Neuronal stem cell (in vitro differentiated cells): ENCODE data around the gene GSE1.

Source experiments
- DNase-seq: peaks from one replicate; pipeline ENCODE4 v3.0.0-alpha.2; 2013; ENCODE audit warnings: low spot score
- H2AFZ ChIP-seq: one replicate; pipeline ENCODE4 v1.6.1; 2013; ENCODE audit warnings: mild to moderate bottlenecking, low read length, inconsistent platforms
- H2AK5ac ChIP-seq: 2 replicates; pipeline ENCODE4 v1.6.1; 2013; ENCODE audit warnings: low read depth, mild to moderate bottlenecking, inconsistent platforms, low read length, moderate library complexity, mixed read lengths
- H2BK120ac ChIP-seq: 2 replicates; pipeline ENCODE4 v1.6.1; 2013; ENCODE audit warnings: low read depth, mild to moderate bottlenecking, inconsistent platforms, low read length, moderate library complexity, mixed read lengths
- H2BK12ac ChIP-seq: one replicate; pipeline ENCODE4 v1.6.1; 2013; ENCODE audit warnings: low read length, inconsistent platforms
- H2BK15ac ChIP-seq: 2 replicates; pipeline ENCODE4 v1.6.1; 2013; ENCODE audit warnings: mild to moderate bottlenecking, low read length, inconsistent platforms, mixed read lengths
- H2BK5ac ChIP-seq: one replicate; pipeline ENCODE4 v1.6.1; 2013; ENCODE audit warnings: inconsistent platforms, mild to moderate bottlenecking, low read length, moderate library complexity
- H3K14ac ChIP-seq: one replicate; pipeline ENCODE4 v1.6.1; 2013; ENCODE audit warnings: low read length, inconsistent platforms
- H3K18ac ChIP-seq: 2 replicates; pipeline ENCODE4 v1.6.1; 2013; ENCODE audit warnings: low read length, inconsistent platforms
- H3K23ac ChIP-seq: 2 replicates; pipeline ENCODE4 v1.6.1; 2013; ENCODE audit warnings: low read depth, mild to moderate bottlenecking, mixed read lengths, low read length, inconsistent platforms; ENCODE audit not compliant: poor library complexity
- H3K27ac ChIP-seq: replicated peaks from 3 replicates; pipeline ENCODE4 v1.5.1; 2013; ENCODE audit warnings: low read length, inconsistent platforms
- H3K27me3 ChIP-seq, 3 experiments: 2 replicates each; pipeline ENCODE4 v1.6.1; 2013; ENCODE audit warnings: low read length in 3 of 3, mild to moderate bottlenecking in 2 of 3, inconsistent platforms in 1 of 3, low read depth in 1 of 3, mixed read lengths in 1 of 3, moderate library complexity in 1 of 3; ENCODE audit not compliant: control insufficient read depth in 3 of 3, insufficient read depth in 3 of 3
- H3K36me3 ChIP-seq, 2 donors: replicated peaks in 1 of 2; 2 replicates each; pipeline ENCODE4 v1.6.1; 2013; ENCODE audit warnings: low read length in 2 of 2; ENCODE audit not compliant: control insufficient read depth in 2 of 2, insufficient read depth in 2 of 2
- H3K4ac ChIP-seq: 2 replicates; pipeline ENCODE4 v1.6.1; 2013; ENCODE audit warnings: inconsistent platforms, mild to moderate bottlenecking, low read length, moderate library complexity
- H3K4me1 ChIP-seq, 2 donors: 1 replicate in 1 of 2; 2 replicates in 1 of 2; pipeline ENCODE4 v1.6.1; 2013; ENCODE audit warnings: low read length in 2 of 2, low read depth in 1 of 2; ENCODE audit not compliant: control insufficient read depth in 2 of 2, insufficient read depth in 1 of 2
- H3K4me2 ChIP-seq: one replicate; pipeline ENCODE4 v1.6.1; 2013; ENCODE audit warnings: mild to moderate bottlenecking, low read length, inconsistent platforms; ENCODE audit not compliant: insufficient read depth, poor library complexity, severe bottlenecking
- H3K4me3 ChIP-seq, 2 donors: 2 replicates each; pipeline ENCODE4 v1.5.1; 2013; ENCODE audit warnings: low read length in 2 of 2, mild to moderate bottlenecking in 2 of 2, inconsistent platforms in 1 of 2, moderate library complexity in 1 of 2
- H3K79me1 ChIP-seq: one replicate; pipeline ENCODE4 v1.6.1; 2013; ENCODE audit warnings: low read depth, mild to moderate bottlenecking, inconsistent platforms, low read length, moderate library complexity
- H3K9ac ChIP-seq: one replicate; pipeline ENCODE4 v1.6.1; 2013; ENCODE audit warnings: mild to moderate bottlenecking, low read depth, low read length, inconsistent platforms; ENCODE audit not compliant: poor library complexity
- H3K9me3 ChIP-seq, 2 donors: replicated peaks in 1 of 2; 2 replicates each; pipeline versions ENCODE3 to v1.6.1; 2013; ENCODE audit warnings: low read length in 2 of 2, mild to moderate bottlenecking in 2 of 2, inconsistent platforms in 1 of 2, low read depth in 1 of 2, mixed read lengths in 1 of 2, moderate library complexity in 1 of 2; ENCODE audit not compliant: control insufficient read depth in 2 of 2, insufficient read depth in 1 of 2
- H4K8ac ChIP-seq: one replicate; pipeline ENCODE4 v1.6.1; 2013; ENCODE audit warnings: low read depth, mild to moderate bottlenecking, inconsistent platforms, low read length, moderate library complexity
- H4K91ac ChIP-seq: one replicate; pipeline ENCODE4 v1.6.1; 2013; ENCODE audit warnings: low read length, low read depth, mild to moderate bottlenecking, inconsistent platforms; ENCODE audit not compliant: poor library complexity
- WGBS, 2 donors: extraction: QIAGEN DNeasy Blood & Tissue Kit; methylation state at CpG; one replicate each; pipeline ENCODE4 v1.1.7; 2013; ENCODE audit warnings: missing lambda C conversion rate in 2 of 2, mixed read lengths in 1 of 2; ENCODE audit not compliant: insufficient read length in 2 of 2, insufficient replicate concordance in 1 of 2; ENCODE audit errors: extremely low coverage in 2 of 2; 5-methylcytosine and 5-hydroxymethylcytosine counted together

GSE1 gene

GRCh38 chr16:85567935-85568334, 45.2 kb upstream of the GSE1 start:
- no peak overlapping the region for H2AFZ ChIP-seq
- DNase-seq = no peak
- no peak overlapping the region for H3K27ac ChIP-seq
- no peak overlapping the region for H4K8ac ChIP-seq
- H3K14ac ChIP-seq = no peak overlapping the region
- no peak overlapping the region for H3K4ac ChIP-seq
- no peak overlapping the region for H2BK12ac ChIP-seq
- peaks cover 0 to 6% (median 0%) of the 10 kb centered on the region in 3 experiments for H3K27me3 ChIP-seq
- no peak overlapping the region for H2BK5ac ChIP-seq
- H3K4me2 ChIP-seq = no peak overlapping the region
- peak overlapping the region; percentile 98 for H2BK15ac ChIP-seq
- peak overlapping the region; percentile 16 for H3K18ac ChIP-seq
- no peak overlapping the region for H3K23ac ChIP-seq
- no peak overlapping the region for H2BK120ac ChIP-seq
- H2AK5ac ChIP-seq = peak overlapping the region; percentile 96
- H3K4me1 ChIP-seq = peaks cover 26 to 48% of the 10 kb centered on the region in 2 donors
- H3K79me1 ChIP-seq = peaks cover 4% of the 10 kb centered on the region
- H3K4me3 ChIP-seq = no peak overlapping the region
- no CpG with 5 or more reads among the region's 4 CpGs for WGBS, 2 donors
- H4K91ac ChIP-seq = no peak overlapping the region
- H3K36me3 ChIP-seq = peaks cover 0 to 4% of the 10 kb centered on the region in 2 donors
- peaks cover 13 to 15% of the 10 kb centered on the region in 2 donors for H3K9me3 ChIP-seq
- no peak overlapping the region for H3K9ac ChIP-seq

- no peak for DNase-seq
- no peak overlapping the region for H3K4ac ChIP-seq
- peaks cover 0 to 6% (median 0%) of the 10 kb centered on the region in 3 experiments for H3K27me3 ChIP-seq
- no peak overlapping the region for H3K14ac ChIP-seq
- WGBS, 2 donors = no CpG with 5 or more reads among the region's 8 CpGs
- no peak overlapping the region for H2AFZ ChIP-seq
- no peak overlapping the region for H2BK120ac ChIP-seq
- no peak overlapping the region for H2AK5ac ChIP-seq
- no peak overlapping the region for H2BK12ac ChIP-seq
- no peak overlapping the region for H2BK15ac ChIP-seq
- H4K8ac ChIP-seq = no peak overlapping the region
- no peak overlapping the region for H3K23ac ChIP-seq
- H3K36me3 ChIP-seq = peaks cover 0 to 4% of the 10 kb centered on the region in 2 donors
- no peak overlapping the region for H4K91ac ChIP-seq
- H2BK5ac ChIP-seq = peak overlapping the region; percentile 7
- H3K9ac ChIP-seq = no peak overlapping the region
- H3K9me3 ChIP-seq = peaks cover 13 to 15% of the 10 kb centered on the region in 2 donors
- H3K18ac ChIP-seq = no peak overlapping the region
- H3K27ac ChIP-seq = no peak overlapping the region
- no peak overlapping the region for H3K4me2 ChIP-seq
- peaks cover 27 to 44% of the 10 kb centered on the region in 2 donors for H3K4me1 ChIP-seq
- H3K79me1 ChIP-seq = peaks cover 4% of the 10 kb centered on the region
- H3K4me3 ChIP-seq = no peak overlapping the region
Measured at GRCh38 chr16:85568519-85568918, 44.6 kb upstream of the GSE1 start.

- Histone ChIP-seq H4K8ac (no peak overlapping the region), H2BK5ac (peak overlapping the region; percentile 7), H3K14ac (no peak overlapping the region), H3K4ac (no peak overlapping the region), H2BK15ac (no peak overlapping the region), H3K4me1 (peaks cover 30 to 48% of the 10 kb centered on the region in 2 donors), H3K27me3 (peaks cover 0 to 6% (median 0%) of the 10 kb centered on the region in 3 experiments), H2AK5ac (peak overlapping the region; percentile 13), H2AFZ (no peak overlapping the region), H3K4me3 (no peak overlapping the region), H3K9me3 (peaks cover 13 to 15% of the 10 kb centered on the region in 2 donors), H3K18ac (no peak overlapping the region), H3K9ac (no peak overlapping the region), H3K27ac (no peak overlapping the region), H4K91ac (no peak overlapping the region), H2BK12ac (no peak overlapping the region), H3K79me1 (peaks cover 4% of the 10 kb centered on the region), H3K4me2 (no peak overlapping the region), H2BK120ac (no peak overlapping the region), H3K36me3 (peaks cover 0 to 4% of the 10 kb centered on the region in 2 donors), H3K23ac (no peak overlapping the region)
- no peak for DNase-seq
- WGBS, 2 donors = no CpG with 5 or more reads among the region's 11 CpGs
Measured at GRCh38 chr16:85569039-85569614, 44.0 kb upstream of the GSE1 start.

- H2BK5ac ChIP-seq = no peak overlapping the region
- no peak overlapping the region for H2BK15ac ChIP-seq
- no peak overlapping the region for H3K9ac ChIP-seq
- no peak for DNase-seq
- peak overlapping the region; percentile 8 for H3K18ac ChIP-seq
- peaks cover 36 to 51% of the 10 kb centered on the region in 2 donors for H3K4me1 ChIP-seq
- H3K4me2 ChIP-seq = no peak overlapping the region
- H2BK12ac ChIP-seq = no peak overlapping the region
- peaks cover 4% of the 10 kb centered on the region for H3K79me1 ChIP-seq
- H3K14ac ChIP-seq = no peak overlapping the region
- peak overlapping the region; percentile 7 for H2AK5ac ChIP-seq
- no peak overlapping the region for H3K23ac ChIP-seq
- H3K27me3 ChIP-seq = peaks cover 0 to 6% (median 0%) of the 10 kb centered on the region in 3 experiments
- H2BK120ac ChIP-seq = no peak overlapping the region
- H3K9me3 ChIP-seq = peaks cover 13 to 15% of the 10 kb centered on the region in 2 donors
- no peak overlapping the region for H4K8ac ChIP-seq
- no peak overlapping the region for H4K91ac ChIP-seq
- H3K4ac ChIP-seq = no peak overlapping the region
- no CpG with 5 or more reads among the region's 20 CpGs for WGBS, 2 donors
- no peak overlapping the region for H3K27ac ChIP-seq
- H2AFZ ChIP-seq = no peak overlapping the region
- no peak overlapping the region for H3K4me3 ChIP-seq
- peaks cover 0 to 4% of the 10 kb centered on the region in 2 donors for H3K36me3 ChIP-seq
Measured at GRCh38 chr16:85569615-85570212, 43.4 kb upstream of the GSE1 start.
